ENCODE measurements around the gene RPP14.

RPP14 gene

GRCh38 chr3:58349792-58350626 is 44.0 kb downstream of the RPP14 start:
- Histone ChIP-seq H3K27ac (ENCODE audit: low read depth, low read length) (no peak overlapping the region), H3K9me3 (ENCODE audit: control insufficient read depth in 5 of 5, low read length in 5 of 5) (no peaks in the 10 kb centered on the region)

GRCh38 chr3:58350627-58351013 is 44.6 kb downstream of the RPP14 start:
- no peak overlapping the region for H3K4me3 ChIP-seq (ENCODE audit: low read depth in 1 of 5, low read length in 5 of 5)
- H3K27me3 ChIP-seq (ENCODE audit: control insufficient read depth in 5 of 5, insufficient read depth in 4 of 5, low read length in 5 of 5): no peaks in the 10 kb centered on the region

More at GRCh38 chr3:58349792-58350626, 44.0 kb downstream of the RPP14 start:
- Histone ChIP-seq H3K9ac (ENCODE audit: low read length in 5 of 5) (peak overlapping the region in 1 of 5 donors; percentile 15), H3K4me1 (ENCODE audit: control insufficient read depth in 5 of 5, insufficient read depth in 5 of 5, low read length in 5 of 5) (peaks cover 0 to 24% (median 13%) of the 10 kb centered on the region in 5 donors), H3K4me3 (ENCODE audit: low read depth in 1 of 5, low read length in 5 of 5) (no peak overlapping the region), H3K27me3 (ENCODE audit: control insufficient read depth in 5 of 5, insufficient read depth in 4 of 5, low read length in 5 of 5) (no peaks in the 10 kb centered on the region), H3K36me3 (ENCODE audit: control insufficient read depth in 5 of 5, insufficient read depth in 5 of 5, low read length in 5 of 5) (no peaks in the 10 kb centered on the region)

GRCh38 chr3:58351920-58352319 is 45.9 kb downstream of the RPP14 start:
- Histone ChIP-seq H3K27me3 (ENCODE audit: control insufficient read depth in 5 of 5, insufficient read depth in 4 of 5, low read length in 5 of 5) (no peaks in the 10 kb centered on the region), H3K4me3 (ENCODE audit: low read depth in 1 of 5, low read length in 5 of 5) (no peak overlapping the region), H3K36me3 (ENCODE audit: control insufficient read depth in 5 of 5, insufficient read depth in 5 of 5, low read length in 5 of 5) (no peaks in the 10 kb centered on the region), H3K9me3 (ENCODE audit: control insufficient read depth in 5 of 5, low read length in 5 of 5) (no peaks in the 10 kb centered on the region), H3K27ac (ENCODE audit: low read depth, low read length) (no peak overlapping the region), H3K9ac (ENCODE audit: low read length in 5 of 5) (no peak overlapping the region), H3K4me1 (ENCODE audit: control insufficient read depth in 5 of 5, insufficient read depth in 5 of 5, low read length in 5 of 5) (peaks cover 0 to 36% (median 20%) of the 10 kb centered on the region in 5 donors)

More at GRCh38 chr3:58350627-58351013, 44.6 kb downstream of the RPP14 start:
- Histone ChIP-seq H3K27ac (ENCODE audit: low read depth, low read length) (no peak overlapping the region), H3K4me1 (ENCODE audit: control insufficient read depth in 5 of 5, insufficient read depth in 5 of 5, low read length in 5 of 5) (peaks cover 0 to 26% (median 13%) of the 10 kb centered on the region in 5 donors), H3K9ac (ENCODE audit: low read length in 5 of 5) (peak overlapping the region in 1 of 5 donors; percentile 15), H3K9me3 (ENCODE audit: control insufficient read depth in 5 of 5, low read length in 5 of 5) (no peaks in the 10 kb centered on the region), H3K36me3 (ENCODE audit: control insufficient read depth in 5 of 5, insufficient read depth in 5 of 5, low read length in 5 of 5) (no peaks in the 10 kb centered on the region)

- Histone ChIP-seq H3K4me1 (ENCODE audit: control insufficient read depth in 5 of 5, insufficient read depth in 5 of 5, low read length in 5 of 5) (peaks cover 0 to 36% (median 20%) of the 10 kb centered on the region in 5 donors), H3K27ac (ENCODE audit: low read depth, low read length) (no peak overlapping the region), H3K27me3 (ENCODE audit: control insufficient read depth in 5 of 5, insufficient read depth in 4 of 5, low read length in 5 of 5) (no peaks in the 10 kb centered on the region), H3K4me3 (ENCODE audit: low read depth in 1 of 5, low read length in 5 of 5) (no peak overlapping the region), H3K9ac (ENCODE audit: low read length in 5 of 5) (no peak overlapping the region), H3K9me3 (ENCODE audit: control insufficient read depth in 5 of 5, low read length in 5 of 5) (no peaks in the 10 kb centered on the region), H3K36me3 (ENCODE audit: control insufficient read depth in 5 of 5, insufficient read depth in 5 of 5, low read length in 5 of 5) (no peaks in the 10 kb centered on the region)
These were observed 46.6 kb downstream of the RPP14 start for GRCh38 chr3:58352626-58353025.

- H3K27ac ChIP-seq (ENCODE audit: low read depth, low read length): no peak overlapping the region
- H3K27me3 ChIP-seq (ENCODE audit: control insufficient read depth in 5 of 5, insufficient read depth in 4 of 5, low read length in 5 of 5): no peaks in the 10 kb centered on the region
- H3K4me1 ChIP-seq (ENCODE audit: control insufficient read depth in 5 of 5, insufficient read depth in 5 of 5, low read length in 5 of 5): peaks cover 0 to 36% (median 20%) of the 10 kb centered on the region in 5 donors
- H3K9me3 ChIP-seq (ENCODE audit: control insufficient read depth in 5 of 5, low read length in 5 of 5): no peaks in the 10 kb centered on the region
- no peaks in the 10 kb centered on the region for H3K36me3 ChIP-seq (ENCODE audit: control insufficient read depth in 5 of 5, insufficient read depth in 5 of 5, low read length in 5 of 5)
- no peak overlapping the region for H3K9ac ChIP-seq (ENCODE audit: low read length in 5 of 5)
- no peak overlapping the region for H3K4me3 ChIP-seq (ENCODE audit: low read depth in 1 of 5, low read length in 5 of 5)
These were observed 47.9 kb downstream of the RPP14 start for GRCh38 chr3:58353722-58354553.

GRCh38 chr3:58355179-58355578 is 49.1 kb downstream of the RPP14 start:
- Histone ChIP-seq H3K9ac (ENCODE audit: low read length in 5 of 5) (no peak overlapping the region), H3K36me3 (ENCODE audit: control insufficient read depth in 5 of 5, insufficient read depth in 5 of 5, low read length in 5 of 5) (no peaks in the 10 kb centered on the region), H3K9me3 (ENCODE audit: control insufficient read depth in 5 of 5, low read length in 5 of 5) (no peaks in the 10 kb centered on the region), H3K27ac (ENCODE audit: low read depth, low read length) (no peak overlapping the region), H3K4me3 (ENCODE audit: low read depth in 1 of 5, low read length in 5 of 5) (no peak overlapping the region), H3K4me1 (ENCODE audit: control insufficient read depth in 5 of 5, insufficient read depth in 5 of 5, low read length in 5 of 5) (peaks cover 0 to 30% (median 18%) of the 10 kb centered on the region in 5 donors), H3K27me3 (ENCODE audit: control insufficient read depth in 5 of 5, insufficient read depth in 4 of 5, low read length in 5 of 5) (no peaks in the 10 kb centered on the region)

- H3K9ac ChIP-seq (ENCODE audit: low read length in 5 of 5): peak overlapping the region in 1 of 5 donors; percentile 40
- H3K4me3 ChIP-seq (ENCODE audit: low read depth in 1 of 5, low read length in 5 of 5): no peak overlapping the region
- H3K4me1 ChIP-seq (ENCODE audit: control insufficient read depth in 5 of 5, insufficient read depth in 5 of 5, low read length in 5 of 5): peaks cover 0 to 22% (median 11%) of the 10 kb centered on the region in 5 donors
- H3K27ac ChIP-seq (ENCODE audit: low read depth, low read length): no peak overlapping the region
- no peaks in the 10 kb centered on the region for H3K27me3 ChIP-seq (ENCODE audit: control insufficient read depth in 5 of 5, insufficient read depth in 4 of 5, low read length in 5 of 5)
- H3K36me3 ChIP-seq (ENCODE audit: control insufficient read depth in 5 of 5, insufficient read depth in 5 of 5, low read length in 5 of 5): no peaks in the 10 kb centered on the region
- H3K9me3 ChIP-seq (ENCODE audit: control insufficient read depth in 5 of 5, low read length in 5 of 5): no peaks in the 10 kb centered on the region
These were observed 50.0 kb downstream of the RPP14 start for GRCh38 chr3:58356054-58356453.

GRCh38 chr3:58357402-58357801 is 51.4 kb downstream of the RPP14 start:
- Histone ChIP-seq H3K36me3 (ENCODE audit: control insufficient read depth in 5 of 5, insufficient read depth in 5 of 5, low read length in 5 of 5) (no peaks in the 10 kb centered on the region), H3K4me1 (ENCODE audit: control insufficient read depth in 5 of 5, insufficient read depth in 5 of 5, low read length in 5 of 5) (peaks cover 0 to 18% (median 11%) of the 10 kb centered on the region in 5 donors), H3K27ac (ENCODE audit: low read depth, low read length) (no peak overlapping the region), H3K27me3 (ENCODE audit: control insufficient read depth in 5 of 5, insufficient read depth in 4 of 5, low read length in 5 of 5) (no peaks in the 10 kb centered on the region), H3K4me3 (ENCODE audit: low read depth in 1 of 5, low read length in 5 of 5) (no peak overlapping the region), H3K9me3 (ENCODE audit: control insufficient read depth in 5 of 5, low read length in 5 of 5) (no peaks in the 10 kb centered on the region), H3K9ac (ENCODE audit: low read length in 5 of 5) (no peak overlapping the region)

GRCh38 chr3:58358092-58358491 is 52.0 kb downstream of the RPP14 start:
- no peaks in the 10 kb centered on the region for H3K9me3 ChIP-seq (ENCODE audit: control insufficient read depth in 5 of 5, low read length in 5 of 5)
- no peak overlapping the region for H3K9ac ChIP-seq (ENCODE audit: low read length in 5 of 5)
- H3K4me3 ChIP-seq (ENCODE audit: low read depth in 1 of 5, low read length in 5 of 5): no peak overlapping the region
- H3K36me3 ChIP-seq (ENCODE audit: control insufficient read depth in 5 of 5, insufficient read depth in 5 of 5, low read length in 5 of 5): no peaks in the 10 kb centered on the region
- H3K27me3 ChIP-seq (ENCODE audit: control insufficient read depth in 5 of 5, insufficient read depth in 4 of 5, low read length in 5 of 5): no peaks in the 10 kb centered on the region
- no peak overlapping the region for H3K27ac ChIP-seq (ENCODE audit: low read depth, low read length)
- peaks cover 0 to 18% (median 11%) of the 10 kb centered on the region in 5 donors for H3K4me1 ChIP-seq (ENCODE audit: control insufficient read depth in 5 of 5, insufficient read depth in 5 of 5, low read length in 5 of 5)

- Histone ChIP-seq H3K36me3 (ENCODE audit: control insufficient read depth in 5 of 5, insufficient read depth in 5 of 5, low read length in 5 of 5) (no peaks in the 10 kb centered on the region), H3K4me1 (ENCODE audit: control insufficient read depth in 5 of 5, insufficient read depth in 5 of 5, low read length in 5 of 5) (peaks cover 0 to 18% (median 12%) of the 10 kb centered on the region in 5 donors), H3K9ac (ENCODE audit: low read length in 5 of 5) (no peak overlapping the region), H3K4me3 (ENCODE audit: low read depth in 1 of 5, low read length in 5 of 5) (no peak overlapping the region), H3K27me3 (ENCODE audit: control insufficient read depth in 5 of 5, insufficient read depth in 4 of 5, low read length in 5 of 5) (no peaks in the 10 kb centered on the region), H3K9me3 (ENCODE audit: control insufficient read depth in 5 of 5, low read length in 5 of 5) (no peaks in the 10 kb centered on the region), H3K27ac (ENCODE audit: low read depth, low read length) (no peak overlapping the region)
These were observed 52.8 kb downstream of the RPP14 start for GRCh38 chr3:58358808-58359207.

All from subcutaneous abdominal adipose tissue (tissue), 5 donors.